ENCODE measurements around the gene CFHR3. TPM values are rescaled to one million over a fixed set of nuclear protein-coding genes. Genes with fewer than 3 reads are reported as not detected.

Gene CFHR3
- not detected in 2 replicates for polyA plus RNA-seq

DNA sequence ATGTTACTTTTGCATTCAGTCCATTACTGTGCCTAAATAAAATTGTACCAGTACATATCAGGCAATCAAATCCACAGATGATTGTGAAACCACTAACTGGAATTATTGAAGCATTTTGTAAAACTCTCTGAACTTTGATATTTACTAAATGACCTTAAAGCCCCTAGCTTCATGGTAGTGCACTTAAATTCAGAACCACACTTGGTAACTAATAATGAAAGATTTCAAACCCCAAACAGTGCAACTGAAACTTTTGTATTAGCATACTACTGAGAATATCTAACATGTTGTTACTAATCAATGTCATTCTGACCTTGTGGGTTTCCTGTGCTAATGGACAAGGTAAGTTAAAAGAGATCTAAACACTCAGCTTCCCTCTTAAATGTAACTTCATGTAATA lies at the start of gene CFHR3:
Gene CFHR3 (plus strand): TSS at position 238 of the 400 bp plus-strand sequence. CDS start 47 bp downstream, at position 285.

GRCh38 chr1:196819531-196819930 lies 44.9 kb downstream of the CFHR3 start, which contains the start of gene CFHR1:
CFHR1 (plus strand) TSS chr1:196819731; CDS start chr1:196819845, 114 bp downstream.

Other genes with a start within 250 kb of the CFHR3 start
- gene KCNT2, start 166.4 kb upstream of the CFHR3 start, polyA plus RNA-seq: 1.9 and 3.4 TPM in 2 replicates
- gene CFH, start 122.8 kb upstream of the CFHR3 start, polyA plus RNA-seq: 0.17 and 0.44 TPM in 2 replicates
- gene CFHR1, start 44.9 kb downstream of the CFHR3 start, polyA plus RNA-seq: not detected in 2 replicates
- 0.69 TPM in 1 of 2 replicates, not detected in the other for gene CFHR4, start 113.2 kb downstream of the CFHR3 start, polyA plus RNA-seq
- gene CFHR2, start 168.9 kb downstream of the CFHR3 start, polyA plus RNA-seq: not detected in 2 replicates
- 0.34 TPM in 1 of 2 replicates, not detected in the other for gene CFHR5, start 202.7 kb downstream of the CFHR3 start, polyA plus RNA-seq